GM10266 (cell line): ENCODE results near the gene CPSF2.

Source experiments
- DNase-seq: peaks from one replicate; pipeline ENCODE4 v3.0.0; 2012; ENCODE audit errors: extremely low spot score
- CTCF ChIP-seq: IDR thresholded peaks from 2 replicates; pipeline ENCODE4 v1.5.1; 2012; ENCODE audit warnings: mild to moderate bottlenecking, low read depth; ENCODE audit not compliant: control insufficient read depth, insufficient read depth; ENCODE audit errors: missing control alignments

Gene CPSF2

GRCh38 chr14:92122351-92122677 lies 545 bp downstream of the CPSF2 start:
- TF ChIP-seq CTCF: no peak
- no peak for DNase-seq

GRCh38 chr14:92122761-92123160 lies 992 bp downstream of the CPSF2 start:
- DNase-seq: no peak
- TF ChIP-seq CTCF: no peak

GRCh38 chr14:92134456-92134855 lies 12.7 kb downstream of the CPSF2 start:
- DNase-seq: no peak
- no peak for TF ChIP-seq CTCF

GRCh38 chr14:92135269-92135668 lies 13.5 kb downstream of the CPSF2 start:
- DNase-seq: no peak
- peak; percentile 55 for TF ChIP-seq CTCF

- no peak for DNase-seq
- no peak for TF ChIP-seq CTCF
Observed at GRCh38 chr14:92143309-92143708, 21.5 kb downstream of the CPSF2 start.

- TF ChIP-seq CTCF: no peak
- DNase-seq: no peak
Observed at GRCh38 chr14:92143962-92144361, 22.2 kb downstream of the CPSF2 start.

GRCh38 chr14:92144708-92145107 lies 22.9 kb downstream of the CPSF2 start:
- DNase-seq: no peak
- TF ChIP-seq CTCF: no peak
